ENCODE data around the gene VIPR2.

- TF ChIP-seq CTCF (IDR thresholded peaks at IDR 0.05) (no peak), POLR2A (IDR thresholded peaks at IDR 0.05) (no peak), POLR2AphosphoS5 (IDR thresholded peaks at IDR 0.05) (no peak), EP300 (IDR thresholded peaks at IDR 0.05) (no peak)
Observed at GRCh38 chr7:159121068-159121467, 23.6 kb downstream of the VIPR2 start.

All from suprapubic skin (tissue), 4 donors.